ENCODE data around the gene IQCE. TPM values are rescaled to one million over a fixed set of nuclear protein-coding genes. Genes with fewer than 3 reads are reported as not detected.

The IQCE gene
- total RNA-seq, 4 donors from 2014 or later, result 16.8 to 46.9 (median 26.9) TPM

DNA sequence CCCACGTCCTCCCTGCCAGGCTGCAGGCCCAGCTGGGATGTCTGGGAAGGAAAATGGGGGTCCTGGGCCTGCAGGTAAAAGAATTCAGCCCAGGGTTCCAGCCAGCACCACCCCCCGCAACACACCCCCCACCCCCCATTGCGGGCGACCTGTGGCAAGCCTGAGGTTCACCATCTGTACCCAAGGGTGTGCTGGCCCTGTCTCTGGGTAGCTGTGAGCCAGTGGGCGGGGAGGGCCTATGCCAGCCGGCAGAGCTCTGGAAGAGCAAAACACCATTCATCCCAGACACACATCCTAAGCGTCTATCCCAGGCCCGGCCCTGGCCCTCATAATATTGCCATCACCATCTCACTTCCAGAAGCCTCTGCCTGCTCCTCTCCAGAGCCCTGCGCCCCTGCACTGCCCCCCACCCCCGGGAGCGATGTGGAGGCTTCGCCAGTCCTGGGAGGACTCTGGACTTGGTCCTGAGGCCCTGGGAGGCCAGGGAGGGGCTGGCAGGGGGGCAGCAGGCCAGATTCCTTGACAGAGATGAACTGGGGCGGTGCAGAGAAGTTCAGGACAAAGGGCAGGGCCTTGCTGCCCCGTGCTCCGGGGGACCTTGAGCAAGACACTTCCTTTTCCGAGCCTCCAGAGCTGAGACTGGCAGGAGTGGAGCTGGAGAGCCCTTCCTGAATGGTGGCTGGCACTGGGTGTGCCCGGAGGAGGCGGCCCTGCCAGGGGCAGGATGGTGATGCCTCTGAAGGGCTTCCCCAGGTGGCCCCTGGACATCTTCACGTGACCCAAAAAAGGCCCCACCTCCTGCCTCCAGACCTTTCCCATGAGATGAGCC, 64.3 kb downstream of the IQCE start:
- Histone ChIP-seq H3K27me3 (no peaks in the 10 kb centered on the region), H3K4me3 (no peak overlapping the region), H3K4me1 (peaks cover 0 to 66% (median 22%) of the 10 kb centered on the region in 4 donors), H3K27ac (peak overlapping the region in 2 of 4 donors; percentile 9 to 42), H3K36me3 (no peaks in the 10 kb centered on the region), H3K9me3 (no peaks in the 10 kb centered on the region)
- TF ChIP-seq, protein P1, sequence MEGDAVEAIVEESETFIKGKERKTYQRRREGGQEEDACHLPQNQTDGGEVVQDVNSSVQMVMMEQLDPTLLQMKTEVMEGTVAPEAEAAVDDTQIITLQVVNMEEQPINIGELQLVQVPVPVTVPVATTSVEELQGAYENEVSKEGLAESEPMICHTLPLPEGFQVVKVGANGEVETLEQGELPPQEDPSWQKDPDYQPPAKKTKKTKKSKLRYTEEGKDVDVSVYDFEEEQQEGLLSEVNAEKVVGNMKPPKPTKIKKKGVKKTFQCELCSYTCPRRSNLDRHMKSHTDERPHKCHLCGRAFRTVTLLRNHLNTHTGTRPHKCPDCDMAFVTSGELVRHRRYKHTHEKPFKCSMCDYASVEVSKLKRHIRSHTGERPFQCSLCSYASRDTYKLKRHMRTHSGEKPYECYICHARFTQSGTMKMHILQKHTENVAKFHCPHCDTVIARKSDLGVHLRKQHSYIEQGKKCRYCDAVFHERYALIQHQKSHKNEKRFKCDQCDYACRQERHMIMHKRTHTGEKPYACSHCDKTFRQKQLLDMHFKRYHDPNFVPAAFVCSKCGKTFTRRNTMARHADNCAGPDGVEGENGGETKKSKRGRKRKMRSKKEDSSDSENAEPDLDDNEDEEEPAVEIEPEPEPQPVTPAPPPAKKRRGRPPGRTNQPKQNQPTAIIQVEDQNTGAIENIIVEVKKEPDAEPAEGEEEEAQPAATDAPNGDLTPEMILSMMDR (IDR thresholded peaks at IDR 0.05), result no peak
- TF ChIP-seq EP300 (IDR thresholded peaks at IDR 0.05), result peak in 1 of 2 donors; percentile 39
- 37 to 52% methylated on average over 10 to 14 of the region's 19 CpGs for WGBS, 2 donors
- DNase-seq (ENCODE audit: low spot score in 2 of 2), result no peak

DNA sequence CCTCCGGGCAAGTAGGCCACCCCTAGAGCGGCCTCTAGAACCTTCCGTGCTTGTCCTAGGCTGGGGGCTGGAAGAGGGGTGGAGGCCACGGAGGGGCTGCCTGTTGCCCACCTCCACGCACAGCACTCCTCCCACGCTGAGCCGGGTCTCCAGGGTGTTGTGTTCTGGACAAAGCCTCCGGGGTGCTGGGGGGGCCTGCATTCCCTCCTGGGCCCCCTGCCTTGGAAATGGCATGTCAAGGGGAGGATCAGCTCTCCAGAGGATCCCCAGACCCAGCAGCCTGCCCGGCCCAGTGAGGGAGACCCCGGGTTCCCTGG, 64.9 kb downstream of the IQCE start:
- no peak overlapping the region for H3K4me3 ChIP-seq
- no peak for DNase-seq (ENCODE audit: low spot score in 2 of 2)
- peaks cover 0 to 64% (median 22%) of the 10 kb centered on the region in 4 donors for H3K4me1 ChIP-seq
- H3K27ac ChIP-seq, result peak overlapping the region in 1 of 4 donors; percentile 42
- WGBS, 2 donors, result 76 to 81% methylated on average over 3 to 8 of the region's 10 CpGs
- TF ChIP-seq, protein P1 (IDR thresholded peaks at IDR 0.05), result no peak
- TF ChIP-seq EP300 (IDR thresholded peaks at IDR 0.05), result no peak
- no peak for TF ChIP-seq POLR2A (IDR thresholded peaks at IDR 0.05)
- H3K9me3 ChIP-seq, result no peaks in the 10 kb centered on the region
- no peaks in the 10 kb centered on the region for H3K27me3 ChIP-seq
- H3K36me3 ChIP-seq, result no peaks in the 10 kb centered on the region

DNA sequence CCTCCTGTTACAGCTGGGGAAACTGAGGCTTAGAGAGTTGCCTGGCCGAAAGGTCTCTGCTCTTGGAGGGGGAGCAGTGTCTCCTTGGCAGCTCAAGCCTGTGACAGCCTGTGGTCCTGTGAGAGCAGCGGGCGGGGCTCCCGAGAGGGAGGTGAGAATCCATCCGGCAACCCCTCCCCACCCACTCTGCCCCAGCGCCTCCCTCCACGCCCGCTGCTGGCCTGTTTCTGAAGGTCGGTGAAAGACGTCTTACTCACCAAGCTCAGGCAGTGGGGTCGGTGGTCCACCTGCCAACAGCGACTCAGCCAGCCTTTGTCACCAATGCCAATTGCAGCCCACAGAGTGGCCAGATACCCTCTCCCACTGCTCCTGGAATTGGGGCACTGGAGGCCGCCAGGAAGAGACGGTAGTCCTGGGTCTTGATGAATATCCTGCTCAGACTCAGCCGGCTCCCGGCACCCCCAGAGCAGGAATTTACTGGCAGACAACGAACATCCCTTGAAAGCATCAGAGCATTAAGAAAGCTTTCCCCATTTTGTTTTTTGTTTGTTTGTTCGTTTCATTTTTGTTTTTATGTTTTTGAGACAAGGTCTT, 65.6 kb downstream of the IQCE start:
- 73 to 75% methylated on average over 18 of the region's 18 CpGs for WGBS, 2 donors
- H3K27ac ChIP-seq, result no peak overlapping the region
- DNase-seq (ENCODE audit: low spot score in 2 of 2), result no peak
- H3K36me3 ChIP-seq, result no peaks in the 10 kb centered on the region
- H3K4me3 ChIP-seq, result no peak overlapping the region
- no peaks in the 10 kb centered on the region for H3K9me3 ChIP-seq
- peaks cover 0 to 56% (median 22%) of the 10 kb centered on the region in 4 donors for H3K4me1 ChIP-seq
- no peaks in the 10 kb centered on the region for H3K27me3 ChIP-seq
- no peak for TF ChIP-seq EP300 (IDR thresholded peaks at IDR 0.05)
- TF ChIP-seq, protein P1 (IDR thresholded peaks at IDR 0.05), result no peak
- no peak for TF ChIP-seq POLR2A (IDR thresholded peaks at IDR 0.05)

DNA sequence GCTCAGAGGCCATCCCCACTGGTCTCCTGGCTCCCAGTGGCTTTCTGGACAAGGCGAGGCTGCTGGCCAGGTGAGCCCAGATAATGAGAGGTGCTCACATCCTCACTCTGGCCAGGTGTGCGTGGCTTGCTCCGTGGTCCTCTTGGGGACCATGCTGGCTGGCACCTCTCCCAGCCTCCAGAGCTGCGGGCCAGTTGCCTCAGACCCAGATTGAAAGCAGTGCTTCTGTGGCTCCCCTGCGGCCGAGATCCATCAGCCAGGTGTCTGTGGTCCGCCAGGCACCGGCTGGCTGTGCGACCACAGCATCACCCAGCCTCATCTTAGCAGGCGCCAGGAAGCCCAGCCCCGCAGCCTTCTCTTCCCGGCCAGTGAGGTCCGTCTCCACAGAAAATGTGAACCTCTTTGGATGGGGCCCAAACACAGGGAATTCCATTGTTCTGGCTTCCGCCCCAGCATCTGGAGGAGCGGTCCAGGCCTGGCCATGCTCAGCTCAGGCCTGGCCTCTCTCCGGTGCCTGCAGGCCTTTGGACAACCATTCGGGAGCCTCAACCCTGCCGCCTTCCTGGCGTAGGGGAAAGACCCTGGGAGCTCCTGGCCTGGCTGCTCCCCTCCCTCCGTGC, 67.8 kb downstream of the IQCE start:
- no peak overlapping the region for H3K4me3 ChIP-seq
- H3K9me3 ChIP-seq, result no peaks in the 10 kb centered on the region
- DNase-seq (ENCODE audit: low spot score in 2 of 2), result no peak
- H3K36me3 ChIP-seq, result no peaks in the 10 kb centered on the region
- H3K27me3 ChIP-seq, result no peaks in the 10 kb centered on the region
- 42 to 62% methylated on average over 10 to 15 of the region's 20 CpGs for WGBS, 2 donors
- H3K4me1 ChIP-seq, result peaks cover 0 to 63% (median 21%) of the 10 kb centered on the region in 4 donors
- TF ChIP-seq, protein P1 (IDR thresholded peaks at IDR 0.05), result no peak
- no peak for TF ChIP-seq POLR2A (IDR thresholded peaks at IDR 0.05)
- peak in 1 of 2 donors; percentile 18 for TF ChIP-seq EP300 (IDR thresholded peaks at IDR 0.05)
- peak overlapping the region in 1 of 4 donors; percentile 68 for H3K27ac ChIP-seq
